Peyer's patch (tissue), 4 donors: ENCODE results near the gene ACAD11. TPM values are rescaled to one million over a fixed set of nuclear protein-coding genes. Genes with fewer than 3 reads are reported as not detected.

ENCODE experiments used
- DNase-seq, 3 donors: peaks; one replicate each; pipeline ENCODE4 v3.0.0-alpha.2; 2017 to 2019
- H3K27ac ChIP-seq, 4 donors: fragments of 200-600 bp; sonication (generic); one replicate each; pipeline ENCODE4 v1.5.1; 2016 to 2019
- H3K27me3 ChIP-seq, 2 donors: fragments of 200-600 bp; sonication (generic); one replicate each; pipeline ENCODE4 v1.5.1; 2019
- H3K36me3 ChIP-seq, 3 donors: fragments of 200-600 bp; sonication (generic); one replicate each; pipeline ENCODE4 v1.5.1; 2016 to 2019
- H3K4me1 ChIP-seq, 4 donors: fragments of 200-600 bp; sonication (generic); one replicate each; pipeline ENCODE4 v1.5.1; 2016 to 2019
- H3K4me3 ChIP-seq, 4 donors: fragments of 200-600 bp; sonication (generic); 1 replicate in 3 of 4; 2 replicates in 1 of 4; pipeline ENCODE4 v1.5.1; 2016 to 2019; ENCODE audit warnings: mild to moderate bottlenecking in 1 of 4
- H3K9me3 ChIP-seq, 4 donors: fragments of 200-600 bp; sonication (generic); one replicate each; pipeline ENCODE4 v1.5.1; 2016 to 2019; ENCODE audit warnings: mild to moderate bottlenecking in 1 of 4
- POLR2A ChIP-seq, 2 donors: fragments of 450-650 bp; IDR thresholded peaks; one replicate each; pipeline ENCODE4 v1.5.1; 2017; ENCODE audit warnings: antibody characterized with exemption in 2 of 2, mild to moderate bottlenecking in 2 of 2, moderate library complexity in 2 of 2
- total RNA-seq, 4 donors: library from RNA; depleted of rRNA; stranded (reverse); fragments of >200 nt; gene quantifications; one replicate each; pipeline ENCODE4 v1.1.0, GENCODE V29; 2016
- TF ChIP-seq, protein P1 (sequence below), 6 experiments: fragments of 450-650 bp in 4 of 6; fragments of 200-600 bp in 2 of 6; sonication (generic) in 1 of 6; IDR thresholded peaks; one replicate each; pipeline ENCODE4 v1.5.1; 2017 to 2019; ENCODE audit warnings: antibody characterized with exemption in 6 of 6, mild to moderate bottlenecking in 3 of 6, moderate library complexity in 1 of 6

ACAD11 gene, protein sequence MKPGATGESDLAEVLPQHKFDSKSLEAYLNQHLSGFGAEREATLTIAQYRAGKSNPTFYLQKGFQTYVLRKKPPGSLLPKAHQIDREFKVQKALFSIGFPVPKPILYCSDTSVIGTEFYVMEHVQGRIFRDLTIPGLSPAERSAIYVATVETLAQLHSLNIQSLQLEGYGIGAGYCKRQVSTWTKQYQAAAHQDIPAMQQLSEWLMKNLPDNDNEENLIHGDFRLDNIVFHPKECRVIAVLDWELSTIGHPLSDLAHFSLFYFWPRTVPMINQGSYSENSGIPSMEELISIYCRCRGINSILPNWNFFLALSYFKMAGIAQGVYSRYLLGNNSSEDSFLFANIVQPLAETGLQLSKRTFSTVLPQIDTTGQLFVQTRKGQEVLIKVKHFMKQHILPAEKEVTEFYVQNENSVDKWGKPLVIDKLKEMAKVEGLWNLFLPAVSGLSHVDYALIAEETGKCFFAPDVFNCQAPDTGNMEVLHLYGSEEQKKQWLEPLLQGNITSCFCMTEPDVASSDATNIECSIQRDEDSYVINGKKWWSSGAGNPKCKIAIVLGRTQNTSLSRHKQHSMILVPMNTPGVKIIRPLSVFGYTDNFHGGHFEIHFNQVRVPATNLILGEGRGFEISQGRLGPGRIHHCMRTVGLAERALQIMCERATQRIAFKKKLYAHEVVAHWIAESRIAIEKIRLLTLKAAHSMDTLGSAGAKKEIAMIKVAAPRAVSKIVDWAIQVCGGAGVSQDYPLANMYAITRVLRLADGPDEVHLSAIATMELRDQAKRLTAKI
- total RNA-seq: 100 to 1,000 TPM in 3 of 4 donors, 10 to 100 TPM in 1; 87.2 to 138 (median 114) TPM

DNA sequence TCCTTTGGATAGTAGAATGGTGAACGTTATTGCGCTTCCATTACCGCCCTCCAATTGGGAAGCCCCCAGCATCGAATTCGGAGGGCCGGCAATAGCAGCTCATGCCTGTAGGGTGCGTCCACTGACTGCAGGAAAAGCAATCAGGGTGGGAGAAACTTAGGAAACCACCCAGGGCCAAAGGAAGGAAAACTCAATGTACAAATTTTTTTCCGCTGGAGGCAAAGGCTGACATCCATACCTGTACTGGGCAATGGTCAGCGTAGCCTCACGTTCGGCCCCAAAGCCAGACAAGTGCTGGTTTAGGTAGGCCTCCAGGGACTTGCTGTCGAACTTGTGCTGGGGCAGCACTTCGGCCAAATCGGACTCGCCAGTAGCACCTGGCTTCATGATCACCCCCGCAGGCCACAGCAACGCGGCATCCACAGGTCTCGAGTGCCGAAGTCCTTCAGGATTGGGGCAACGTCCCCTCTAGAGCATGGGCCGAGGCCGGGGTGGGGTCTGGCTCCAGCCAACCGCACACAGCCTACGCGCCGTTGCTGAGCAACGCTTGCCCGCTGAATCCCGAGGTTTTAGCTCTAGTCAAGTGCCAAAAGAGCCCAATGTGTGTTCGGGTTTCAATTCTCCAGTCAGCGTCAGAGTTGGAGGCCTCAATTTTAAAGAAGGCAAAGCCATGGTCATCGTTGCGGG is at the start of gene ACAD11:
Gene ACAD11, minus strand, starts transcription at position 445 of the 687 bp plus-strand sequence. Its CDS starts 58 bp downstream, at position 387.
- Histone ChIP-seq H3K27me3 (no peaks in the 10 kb centered on the region), H3K4me3 (peak within 1 kb of the TSS; percentile 66 to 92 (median 86)), H3K4me1 (peaks cover 0 to 55% (median 5%) of the 10 kb centered on the region in 4 donors), H3K27ac (peak within 1 kb of the TSS; percentile 88 to 95 (median 91)), H3K9me3 (no peaks in the 10 kb centered on the region), H3K36me3 (no peaks in the 10 kb centered on the region)
- peak; percentile 61 to 79 (median 77) for DNase-seq
- TF ChIP-seq, protein P1, sequence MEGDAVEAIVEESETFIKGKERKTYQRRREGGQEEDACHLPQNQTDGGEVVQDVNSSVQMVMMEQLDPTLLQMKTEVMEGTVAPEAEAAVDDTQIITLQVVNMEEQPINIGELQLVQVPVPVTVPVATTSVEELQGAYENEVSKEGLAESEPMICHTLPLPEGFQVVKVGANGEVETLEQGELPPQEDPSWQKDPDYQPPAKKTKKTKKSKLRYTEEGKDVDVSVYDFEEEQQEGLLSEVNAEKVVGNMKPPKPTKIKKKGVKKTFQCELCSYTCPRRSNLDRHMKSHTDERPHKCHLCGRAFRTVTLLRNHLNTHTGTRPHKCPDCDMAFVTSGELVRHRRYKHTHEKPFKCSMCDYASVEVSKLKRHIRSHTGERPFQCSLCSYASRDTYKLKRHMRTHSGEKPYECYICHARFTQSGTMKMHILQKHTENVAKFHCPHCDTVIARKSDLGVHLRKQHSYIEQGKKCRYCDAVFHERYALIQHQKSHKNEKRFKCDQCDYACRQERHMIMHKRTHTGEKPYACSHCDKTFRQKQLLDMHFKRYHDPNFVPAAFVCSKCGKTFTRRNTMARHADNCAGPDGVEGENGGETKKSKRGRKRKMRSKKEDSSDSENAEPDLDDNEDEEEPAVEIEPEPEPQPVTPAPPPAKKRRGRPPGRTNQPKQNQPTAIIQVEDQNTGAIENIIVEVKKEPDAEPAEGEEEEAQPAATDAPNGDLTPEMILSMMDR (IDR thresholded peaks at IDR 0.05): peak in 5 of 6 experiments; percentile 33 to 54 (median 46)
- TF ChIP-seq POLR2A (IDR thresholded peaks at IDR 0.05): peak; percentile 20 to 48

DNA sequence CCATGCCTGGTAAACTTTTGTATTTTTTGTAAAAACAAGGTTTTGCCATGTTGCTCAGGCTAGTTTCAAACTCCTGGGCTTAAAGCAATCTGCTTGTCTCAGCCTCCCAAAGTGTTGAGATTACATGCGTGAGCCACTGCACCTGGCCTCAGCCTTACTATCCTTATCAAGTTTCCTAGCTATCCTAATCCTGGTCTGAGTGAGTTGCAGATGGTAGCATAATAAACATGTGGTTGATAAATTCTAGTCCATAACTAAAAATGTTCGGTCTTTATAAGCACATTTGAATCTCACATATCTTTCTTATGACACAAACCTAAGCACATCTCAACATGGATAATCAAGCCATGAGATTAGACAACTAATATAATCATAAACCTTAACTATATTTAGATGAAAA is 44.1 kb upstream of the ACAD11 start:
- Histone ChIP-seq H3K36me3 (peaks cover 0 to 83% (median 11%) of the 10 kb centered on the region in 3 donors), H3K27ac (no peak overlapping the region), H3K27me3 (no peaks in the 10 kb centered on the region), H3K9me3 (no peaks in the 10 kb centered on the region), H3K4me1 (no peaks in the 10 kb centered on the region), H3K4me3 (no peak overlapping the region)
- DNase-seq: no peak
- TF ChIP-seq POLR2A (IDR thresholded peaks at IDR 0.05): no peak
- TF ChIP-seq, protein P1 (IDR thresholded peaks at IDR 0.05): no peak

DNA sequence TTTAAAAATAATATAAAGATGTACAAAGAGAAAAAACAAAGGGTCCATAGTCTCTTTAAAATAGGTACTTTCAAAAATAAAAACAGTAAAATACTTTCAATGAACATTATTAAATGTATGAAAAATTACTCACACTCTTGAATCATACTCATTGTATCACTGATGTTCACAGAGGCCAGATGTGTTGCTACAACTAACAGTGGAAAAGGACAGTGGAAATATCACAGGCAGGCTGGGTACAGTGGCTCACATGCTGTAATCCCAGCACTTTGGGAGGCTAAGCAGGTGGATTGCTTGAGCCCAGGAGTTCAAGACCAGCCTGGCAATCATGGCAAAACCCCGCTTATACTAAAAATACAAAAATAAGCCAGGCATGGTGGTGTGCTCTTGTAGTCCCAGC is 35.8 kb upstream of the ACAD11 start:
- no peaks in the 10 kb centered on the region for H3K9me3 ChIP-seq
- no peak overlapping the region for H3K27ac ChIP-seq
- DNase-seq: no peak
- H3K4me1 ChIP-seq: no peaks in the 10 kb centered on the region
- no peak overlapping the region for H3K4me3 ChIP-seq
- H3K27me3 ChIP-seq: no peaks in the 10 kb centered on the region
- TF ChIP-seq, protein P1 (IDR thresholded peaks at IDR 0.05): no peak
- no peak for TF ChIP-seq POLR2A (IDR thresholded peaks at IDR 0.05)
- H3K36me3 ChIP-seq: peaks cover 0 to 82% (median 3%) of the 10 kb centered on the region in 3 donors

DNA sequence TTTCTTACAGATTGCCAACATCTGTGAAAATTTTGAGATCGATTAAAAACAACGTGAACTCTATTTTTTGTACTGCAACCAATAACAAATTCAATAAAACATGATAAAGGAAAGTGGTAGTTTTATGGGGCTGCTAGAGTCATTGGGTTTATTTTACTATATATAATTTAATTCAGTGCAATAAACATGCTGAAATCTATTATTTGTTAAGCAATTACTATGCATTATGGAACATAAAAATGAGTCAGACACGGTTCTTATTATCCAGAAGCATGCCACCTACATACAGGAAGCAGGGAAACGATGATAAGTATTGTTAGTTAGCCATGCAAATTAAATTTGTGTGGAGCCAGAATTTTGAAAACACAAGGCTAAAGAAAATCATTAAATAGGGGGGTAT is 35.4 kb upstream of the ACAD11 start:
- Histone ChIP-seq H3K4me3 (no peak overlapping the region), H3K4me1 (no peaks in the 10 kb centered on the region), H3K36me3 (peaks cover 0 to 82% (median 0%) of the 10 kb centered on the region in 3 donors), H3K27ac (no peak overlapping the region), H3K9me3 (no peaks in the 10 kb centered on the region), H3K27me3 (no peaks in the 10 kb centered on the region)
- DNase-seq: no peak
- TF ChIP-seq POLR2A (IDR thresholded peaks at IDR 0.05): no peak
- TF ChIP-seq, protein P1 (IDR thresholded peaks at IDR 0.05): no peak

DNA sequence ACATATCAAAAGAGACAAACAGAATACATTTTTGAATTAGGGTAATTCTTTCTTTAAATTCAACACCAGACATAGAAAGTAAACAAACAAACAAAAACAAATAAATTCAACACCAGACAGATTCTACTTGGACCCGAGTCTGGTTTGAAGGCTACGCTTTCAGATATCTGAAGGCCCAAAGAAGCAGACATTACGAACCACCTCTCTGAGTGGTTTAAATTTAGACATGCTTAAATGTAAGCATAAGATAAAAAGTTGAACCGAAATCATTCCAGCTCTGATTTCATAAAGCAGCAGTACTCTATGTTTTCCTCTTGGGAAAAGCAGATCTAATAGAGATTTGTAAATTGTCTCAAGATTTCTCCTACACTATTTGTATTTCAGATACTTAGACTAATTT is 30.4 kb upstream of the ACAD11 start:
- H3K4me1 ChIP-seq: no peaks in the 10 kb centered on the region
- TF ChIP-seq POLR2A (IDR thresholded peaks at IDR 0.05): no peak
- TF ChIP-seq, protein P1 (IDR thresholded peaks at IDR 0.05): no peak
- no peak overlapping the region for H3K4me3 ChIP-seq
- H3K9me3 ChIP-seq: no peaks in the 10 kb centered on the region
- no peak overlapping the region for H3K27ac ChIP-seq
- peaks cover 0 to 85% (median 0%) of the 10 kb centered on the region in 3 donors for H3K36me3 ChIP-seq
- DNase-seq: no peak
- no peaks in the 10 kb centered on the region for H3K27me3 ChIP-seq
